Stimulated activated CD8-positive, alpha-beta memory T cell treated with anti-CD3 and anti-CD28 coated beads, Interleukin-7, amount 100 ng/mL, for 24 hours (primary cell): Measurements from ENCODE around the gene GLRX5.

ENCODE experiments used
- DNase-seq: peaks from one replicate; pipeline ENCODE4 v3.0.0-alpha.2; 2020; ENCODE audit warnings: low read depth

GLRX5 gene

DNA sequence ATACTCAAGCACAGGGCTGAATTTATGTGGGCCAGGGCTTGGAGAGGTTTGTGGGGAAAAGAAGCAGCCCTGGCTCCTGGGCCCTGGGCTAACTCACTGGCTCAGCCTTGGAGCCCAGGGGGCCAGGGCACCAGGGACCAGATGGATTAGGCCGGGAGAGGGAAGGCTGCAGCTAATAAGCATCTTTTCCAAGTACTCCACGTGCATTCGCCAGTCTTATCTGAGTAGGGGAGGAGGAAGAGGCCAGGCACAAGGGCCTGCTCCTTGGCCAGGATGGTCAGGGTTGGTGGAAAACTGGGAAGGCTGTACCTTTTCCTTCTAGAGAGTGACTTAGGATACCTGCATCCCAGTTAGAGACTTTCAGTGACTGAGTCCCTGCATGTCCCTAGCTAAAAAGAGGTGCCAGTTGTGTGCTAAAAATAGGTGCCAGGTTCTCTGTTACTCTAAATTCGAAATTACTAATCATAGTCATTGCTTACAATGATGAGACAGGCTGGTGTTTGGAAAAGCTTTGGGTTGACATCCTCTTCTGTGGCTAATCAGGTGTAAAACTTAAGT, 1.3 kb downstream of the GLRX5 start:
- DNase-seq = no peak

DNA sequence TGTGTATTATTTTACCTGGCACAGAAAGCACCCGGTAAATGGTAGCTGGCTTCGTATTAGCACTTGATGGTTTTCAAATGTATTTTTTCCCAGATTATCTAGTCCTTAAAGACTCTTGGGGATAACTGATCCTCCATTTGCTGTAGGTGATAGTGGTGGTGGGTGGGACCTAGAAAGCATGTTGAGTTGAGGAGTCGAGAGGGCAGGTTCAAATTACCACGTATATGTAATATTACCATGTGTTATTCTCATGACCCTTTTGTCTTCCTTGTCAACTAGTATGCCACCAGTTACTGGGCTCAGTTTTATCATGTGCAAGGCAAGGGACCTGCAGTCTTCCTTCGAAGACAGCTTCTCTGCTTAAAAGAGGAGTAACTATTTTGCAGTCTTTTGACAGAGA, 1.8 kb downstream of the GLRX5 start:
- no peak for DNase-seq

DNA sequence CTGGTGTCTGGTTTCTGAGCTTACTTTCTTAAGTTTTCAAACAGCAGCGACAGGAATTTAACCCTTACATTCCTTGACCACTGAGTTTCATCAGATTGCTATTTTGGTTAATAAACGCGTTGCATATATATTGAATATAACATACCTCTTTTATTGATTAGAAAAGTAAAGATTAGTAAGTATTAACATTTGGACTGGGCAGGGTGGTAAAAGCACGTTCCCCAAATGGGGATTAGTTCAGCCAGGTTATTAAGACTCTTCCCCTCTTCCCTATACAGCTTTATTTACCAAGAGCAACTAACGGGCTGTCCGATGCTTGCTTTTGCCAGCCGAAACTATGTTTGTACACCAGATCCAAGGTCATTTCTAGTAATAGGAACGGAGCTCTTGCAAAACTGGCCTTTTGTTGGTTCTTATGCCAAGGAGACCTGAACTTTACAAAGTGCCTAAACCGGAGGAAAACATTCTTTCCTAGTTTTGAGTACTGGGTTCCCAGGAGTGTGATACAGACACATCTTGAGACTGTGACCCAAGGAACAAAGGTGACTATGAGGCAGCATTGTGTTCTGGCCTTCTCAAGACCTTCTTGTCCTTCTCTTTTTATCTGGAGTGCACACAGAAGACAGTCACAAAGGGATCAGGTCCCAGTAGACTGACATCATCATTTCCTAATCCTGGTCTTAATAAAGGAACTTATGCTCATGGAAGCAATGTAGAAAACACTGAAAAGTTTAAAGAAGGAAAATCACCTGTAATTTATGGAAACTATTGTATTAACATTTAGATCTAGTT, 2.6 kb downstream of the GLRX5 start:
- DNase-seq = no peak

DNA sequence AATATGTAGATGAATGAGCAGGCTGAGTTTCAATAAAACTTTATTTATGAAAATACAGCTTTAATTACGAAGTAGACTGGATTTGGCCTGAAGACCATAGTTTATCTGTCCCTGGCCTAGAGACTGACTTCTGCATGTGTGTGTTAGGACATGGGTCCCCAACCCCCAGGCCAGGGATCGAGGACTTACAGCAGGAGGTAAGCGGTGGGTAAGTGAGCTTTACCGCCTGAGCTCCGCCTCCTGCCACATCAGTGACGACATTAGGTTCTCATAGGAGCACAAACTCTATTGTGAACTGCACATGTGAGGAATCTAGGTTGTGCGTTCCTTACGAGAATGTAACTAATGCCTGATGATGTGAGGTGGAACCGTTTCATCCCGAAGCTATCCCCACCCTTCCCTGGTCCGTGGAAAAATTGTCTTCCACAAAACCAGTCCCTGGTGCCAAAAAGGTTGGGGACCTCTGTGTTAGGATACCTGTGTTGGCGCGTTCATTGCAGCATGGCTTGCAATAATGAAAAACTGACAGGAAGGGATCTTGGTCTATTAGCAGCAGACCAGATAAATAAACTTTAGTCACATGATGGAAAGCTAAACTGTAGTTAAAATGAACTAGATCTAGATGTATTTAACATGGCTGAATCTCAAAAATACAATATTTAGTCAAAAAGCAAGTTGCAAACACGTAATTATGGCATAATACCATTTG, 4.1 kb downstream of the GLRX5 start:
- no peak for DNase-seq

DNA sequence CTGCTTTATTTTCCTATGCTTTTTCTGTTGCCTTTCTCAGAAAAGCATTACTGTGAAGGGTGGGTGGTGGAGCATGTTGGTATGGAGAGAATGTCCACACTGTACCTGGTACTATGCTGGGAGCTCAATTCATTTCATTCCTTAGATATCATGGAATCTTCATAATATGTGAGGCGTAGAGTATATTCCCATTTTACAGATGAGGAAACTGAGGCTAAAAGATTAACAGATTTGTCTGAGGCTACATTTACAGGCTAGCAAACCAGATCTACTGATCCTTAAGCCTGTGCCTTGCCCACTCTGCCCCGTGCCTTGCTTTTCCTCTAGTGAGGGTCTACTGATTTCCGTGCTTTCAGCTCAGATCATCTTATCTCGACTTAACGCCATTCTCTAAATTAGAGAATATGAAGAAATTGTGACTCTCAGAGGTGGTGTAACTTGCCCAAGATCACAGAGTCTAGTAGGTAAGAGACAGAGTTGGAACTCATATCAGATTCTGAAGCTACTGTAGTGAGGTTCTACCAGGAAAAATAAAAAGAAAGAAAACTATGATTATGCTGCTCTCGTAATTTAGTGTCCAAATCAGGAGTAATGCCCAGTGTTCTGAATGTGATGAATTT, 5.5 kb downstream of the GLRX5 start:
- no peak for DNase-seq

DNA sequence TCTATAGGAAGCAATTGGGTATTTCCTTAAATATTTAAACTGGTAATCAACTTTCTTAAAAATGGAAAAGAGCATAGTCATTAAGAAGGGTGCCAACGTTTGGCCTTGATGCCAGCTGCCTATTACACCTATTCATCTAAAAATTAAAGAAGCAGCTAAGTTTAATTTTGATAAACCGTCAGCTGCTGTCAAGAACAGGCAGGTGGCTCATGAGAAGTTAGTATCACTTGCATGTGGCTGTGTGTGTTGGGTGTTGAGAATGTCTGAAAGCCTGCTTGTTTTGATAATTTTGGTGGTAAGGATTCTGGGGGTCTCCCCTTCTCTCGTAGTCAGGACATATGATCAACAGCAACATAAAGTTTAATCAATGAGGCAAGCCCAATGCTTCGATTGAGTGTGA, 6.5 kb downstream of the GLRX5 start:
- no peak for DNase-seq

DNA sequence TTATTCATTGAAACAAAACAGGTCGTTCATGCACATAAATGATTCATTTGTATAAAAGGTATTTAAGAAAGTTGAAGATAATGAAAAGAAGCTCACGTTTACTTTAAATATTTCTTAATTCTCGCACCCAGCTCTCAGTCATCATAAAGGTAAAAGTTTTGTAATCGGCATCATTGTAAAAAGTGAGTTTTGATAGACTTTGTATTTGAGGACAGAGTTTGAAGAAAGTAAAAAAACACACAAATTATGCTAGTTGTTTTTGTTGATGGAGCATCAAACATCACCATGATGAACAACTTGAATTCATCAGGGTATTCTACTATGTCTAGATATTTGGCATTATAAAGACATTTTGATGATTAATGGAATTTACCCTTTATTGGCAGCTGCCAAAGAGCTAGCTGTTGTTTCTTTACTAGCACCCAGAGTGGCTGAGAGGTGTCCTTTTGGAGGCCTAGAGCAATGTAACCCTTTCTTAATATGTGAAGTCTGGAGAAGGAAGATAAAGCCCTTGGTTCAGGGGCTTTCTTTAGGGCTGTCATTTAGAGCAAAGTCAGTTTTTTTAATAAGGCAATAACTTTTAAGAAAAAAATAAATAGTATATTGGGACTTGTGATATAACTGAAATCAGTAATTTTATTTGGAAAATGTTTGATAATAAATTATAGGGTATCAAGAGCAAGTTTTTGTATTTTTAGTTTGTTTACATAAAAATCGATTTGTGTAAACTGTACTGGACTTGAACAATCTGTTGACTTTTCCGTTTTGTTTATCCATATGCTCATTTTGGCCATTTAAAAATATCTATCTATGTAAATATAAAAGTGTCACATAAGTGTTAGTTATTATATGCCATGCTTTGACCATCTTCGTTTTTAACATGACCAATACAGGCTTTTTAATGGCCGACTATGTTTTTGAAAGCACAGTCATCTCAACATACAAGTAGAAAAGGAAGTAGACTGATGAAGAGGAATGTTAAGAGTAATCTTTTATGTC, 7.4 kb downstream of the GLRX5 start:
- DNase-seq = no peak

DNA sequence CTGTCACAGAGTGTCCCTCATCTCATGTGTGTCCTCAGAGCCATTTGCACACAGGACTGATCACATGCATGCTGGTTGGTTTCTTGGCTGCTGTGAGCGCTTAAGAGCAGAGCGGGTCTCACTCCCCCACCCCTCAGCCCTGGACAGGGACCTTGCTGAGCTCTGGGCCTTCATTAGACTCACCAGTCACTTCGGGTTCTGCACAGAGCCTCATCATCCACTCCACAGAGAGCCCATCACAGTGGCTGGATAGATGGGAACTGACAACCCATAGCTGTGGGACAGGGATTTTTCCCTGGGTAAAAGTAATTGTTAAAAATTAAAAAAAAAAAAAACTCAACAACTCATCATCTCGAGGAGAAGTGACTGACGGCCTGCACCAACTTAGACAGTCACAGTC, 8.2 kb downstream of the GLRX5 start:
- no peak for DNase-seq

DNA sequence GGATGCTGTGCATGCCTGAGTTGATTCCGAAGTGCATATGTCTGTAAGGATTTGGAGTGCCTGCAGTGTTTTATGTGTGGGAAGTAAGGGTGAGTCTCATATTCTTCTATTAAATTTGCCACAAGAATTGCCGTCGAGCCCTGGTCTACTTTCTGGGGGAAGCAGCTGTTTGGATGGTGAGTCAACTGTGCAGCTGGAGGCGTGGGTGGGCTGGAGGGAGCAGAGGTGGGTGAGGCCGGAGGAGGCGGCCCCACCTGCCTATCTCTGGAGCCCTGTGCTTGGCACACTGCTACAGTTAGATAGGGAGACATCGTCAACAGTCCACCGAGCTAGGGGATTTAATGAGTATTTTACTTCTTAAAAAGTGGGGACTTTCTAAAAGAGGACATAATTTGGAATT, 9.7 kb downstream of the GLRX5 start:
- DNase-seq = no peak

DNA sequence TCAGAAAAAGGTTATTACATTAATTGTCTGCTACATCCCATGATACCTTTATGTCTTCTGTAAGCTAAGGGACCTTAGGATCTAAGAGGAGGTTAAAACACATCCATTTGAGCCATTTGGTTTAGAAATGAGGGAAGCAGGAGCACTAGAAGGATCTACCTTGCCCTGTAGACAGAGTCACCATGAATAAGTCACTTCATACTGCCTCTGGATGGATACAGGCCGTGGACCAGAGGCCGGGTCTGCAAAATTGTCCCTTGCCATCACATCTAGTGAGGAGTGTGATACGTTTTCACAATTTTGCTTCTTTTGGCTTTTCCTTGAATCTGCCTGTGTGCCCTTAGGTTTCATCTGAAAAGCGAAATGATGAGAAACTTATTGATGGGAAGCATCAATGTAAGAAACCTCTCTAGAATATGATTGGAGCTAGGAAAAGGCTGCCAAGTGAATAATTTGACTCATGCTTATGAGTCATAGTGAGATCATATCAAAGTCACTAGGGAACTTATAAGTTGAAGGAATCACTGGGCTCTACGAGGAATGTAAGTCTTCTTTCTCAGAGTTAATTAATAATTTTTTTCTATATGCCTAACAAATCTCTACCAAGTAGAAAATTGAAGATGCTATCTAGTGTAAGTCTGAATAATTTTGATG, 10.8 kb downstream of the GLRX5 start:
- DNase-seq = no peak

DNA sequence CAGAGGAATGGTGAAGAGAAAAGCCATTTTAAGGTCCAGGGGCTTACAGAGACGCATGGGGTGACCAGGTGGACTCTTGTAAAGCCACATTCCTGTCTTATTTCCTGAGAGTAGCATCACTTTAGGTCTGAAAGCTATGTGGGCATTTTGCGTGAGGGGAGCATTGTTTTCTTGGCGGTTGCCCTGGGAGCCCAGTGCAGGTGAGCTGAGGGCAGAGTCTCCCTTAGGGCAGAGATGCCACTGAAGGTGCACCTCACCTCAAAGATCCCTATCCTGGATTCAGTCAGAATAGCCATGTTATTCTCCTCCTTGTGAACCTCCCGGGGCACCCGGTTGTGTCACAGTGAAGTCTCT, 12.4 kb downstream of the GLRX5 start:
- DNase-seq = no peak

DNA sequence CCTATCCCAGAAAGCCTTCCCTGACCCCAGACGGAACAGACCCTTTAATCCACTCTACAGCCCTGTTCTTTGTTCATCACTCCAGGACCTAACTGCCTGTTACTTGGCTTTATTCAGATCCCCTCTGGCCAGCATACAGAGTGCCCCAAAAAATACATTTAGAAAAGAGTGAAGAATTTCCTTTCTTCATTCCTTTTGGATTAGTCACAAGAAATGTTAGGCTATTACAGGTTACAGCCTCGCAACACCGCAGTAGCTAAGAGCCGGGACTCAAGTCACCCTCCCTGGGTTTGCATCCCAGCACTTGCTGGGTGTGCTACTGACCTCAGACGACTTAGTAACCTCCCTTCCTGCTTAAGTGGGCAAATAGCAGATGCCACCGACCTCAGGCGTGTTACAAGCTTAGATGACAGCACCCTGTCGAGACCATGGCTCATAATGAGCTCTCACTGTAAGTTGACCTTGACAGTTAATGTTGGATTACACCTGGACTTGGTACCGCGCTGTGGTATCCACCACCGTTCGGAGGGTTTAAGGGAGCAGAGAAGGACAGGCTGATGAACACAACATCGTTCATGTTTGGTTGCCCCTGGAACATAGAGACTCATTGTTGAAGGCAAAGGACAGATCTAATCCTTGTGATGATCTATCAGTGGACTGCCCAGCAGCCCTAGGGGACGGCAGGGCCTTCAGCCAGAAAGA, 12.9 kb downstream of the GLRX5 start:
- no peak for DNase-seq

DNA sequence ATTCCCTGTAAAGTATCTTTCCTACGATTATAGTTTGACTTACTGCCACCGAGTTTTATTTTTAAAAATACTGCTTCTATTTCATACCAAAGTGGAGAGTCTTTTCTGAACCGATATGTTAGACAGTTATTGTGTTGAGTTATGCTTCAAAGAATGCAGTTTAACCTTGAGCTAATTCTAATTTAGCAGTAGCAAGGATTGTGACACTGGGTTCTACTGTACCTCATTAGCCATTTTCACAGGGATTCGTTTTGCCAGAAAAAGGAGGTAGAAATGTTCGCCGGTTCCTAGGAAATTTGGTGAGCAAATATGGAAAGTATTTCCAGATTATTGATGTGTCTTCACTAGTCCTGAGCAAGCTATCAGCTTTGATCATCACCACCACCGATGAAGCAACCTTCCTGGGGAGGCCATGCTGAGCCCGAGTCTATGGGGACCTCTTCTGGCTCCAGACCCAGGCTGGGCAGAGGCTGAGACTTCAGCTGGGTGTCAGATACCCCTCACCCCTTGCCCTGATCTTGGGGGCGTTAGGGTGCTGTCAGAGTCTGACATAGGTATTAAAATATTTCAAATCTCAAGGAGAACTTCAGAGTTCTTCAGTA, 13.6 kb downstream of the GLRX5 start:
- DNase-seq = no peak

DNA sequence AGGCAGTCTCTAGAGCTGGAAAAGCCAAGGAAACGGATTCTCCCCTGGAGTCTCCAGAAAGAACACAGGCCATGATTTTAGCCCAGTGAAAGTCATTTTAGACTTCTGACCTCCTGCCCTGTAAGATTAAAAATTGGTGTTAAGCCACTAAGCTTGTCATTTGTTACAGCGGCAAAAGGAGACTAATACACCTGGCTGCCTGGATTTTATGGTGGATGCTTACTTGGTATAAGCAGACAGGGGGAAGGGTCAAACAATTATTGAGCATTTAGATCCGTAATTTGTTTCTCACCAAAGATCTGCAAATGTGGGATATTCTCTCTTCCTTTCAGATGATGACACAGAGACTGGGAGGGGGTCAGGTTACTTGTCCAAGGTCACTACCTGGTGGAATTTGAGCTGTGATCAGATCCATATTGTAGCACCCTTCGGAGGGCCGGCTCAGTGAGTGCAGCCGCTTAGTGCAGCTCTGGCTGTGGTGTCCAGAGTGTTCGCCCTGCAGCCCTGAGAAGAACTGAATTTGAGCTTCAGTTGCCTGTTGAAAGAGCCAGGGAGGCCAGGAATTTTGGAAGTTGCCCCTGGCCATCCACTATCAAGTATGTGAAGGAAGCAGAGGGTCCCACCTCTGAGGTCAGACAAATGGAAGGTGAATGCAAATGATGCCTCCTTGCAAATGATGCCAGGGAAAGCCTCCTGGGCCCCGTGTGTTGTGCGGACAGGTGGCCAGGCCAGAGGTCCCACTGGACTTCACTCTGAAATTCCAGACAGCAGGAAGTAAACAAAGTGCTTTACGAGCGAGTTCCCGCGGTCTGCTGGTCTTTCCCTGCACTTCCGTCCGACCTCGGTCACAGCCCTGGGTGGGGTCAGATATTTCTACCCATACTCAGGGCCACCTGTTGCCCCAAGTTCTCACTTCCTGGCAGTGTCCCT, 15.1 kb downstream of the GLRX5 start:
- no peak for DNase-seq

DNA sequence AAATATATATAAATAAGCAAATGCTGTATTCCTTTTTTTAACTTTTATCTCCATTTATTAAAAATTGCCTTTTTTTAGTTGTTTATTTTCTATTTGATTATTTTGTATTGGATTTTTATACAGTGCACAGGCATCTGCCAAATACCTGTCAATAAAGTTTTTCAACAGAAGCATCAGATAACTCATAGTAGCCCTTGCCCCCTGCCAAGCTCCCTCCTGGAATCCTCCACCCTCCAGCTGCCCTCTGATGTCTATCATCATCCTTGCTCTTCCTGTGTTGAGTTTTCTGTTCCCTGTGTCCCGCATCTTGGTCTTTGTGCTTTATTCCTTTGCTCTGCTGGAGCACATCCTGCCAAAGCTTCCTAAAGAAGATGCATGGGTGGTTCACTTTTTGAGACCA, 16.6 kb downstream of the GLRX5 start:
- DNase-seq = no peak

DNA sequence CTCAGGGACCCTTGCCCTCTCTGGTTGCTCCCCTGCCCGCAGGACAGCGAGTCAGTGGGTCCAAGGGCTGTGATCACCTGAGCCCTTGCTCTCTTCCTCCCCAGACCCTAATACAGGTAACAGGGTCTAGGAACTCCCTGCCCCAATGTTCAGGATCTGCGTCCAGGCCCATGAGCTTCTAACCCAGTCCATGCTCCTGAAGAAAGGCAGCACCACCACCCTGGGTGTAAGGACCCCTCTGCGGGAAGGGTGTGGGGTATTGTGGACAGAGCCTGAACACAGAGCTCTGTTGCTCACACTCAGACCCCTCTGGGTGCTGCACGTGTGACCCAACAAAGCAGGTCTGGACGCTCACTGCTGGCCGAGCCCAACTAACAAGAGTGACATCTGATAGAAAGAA, 18.3 kb downstream of the GLRX5 start:
- DNase-seq = no peak

DNA sequence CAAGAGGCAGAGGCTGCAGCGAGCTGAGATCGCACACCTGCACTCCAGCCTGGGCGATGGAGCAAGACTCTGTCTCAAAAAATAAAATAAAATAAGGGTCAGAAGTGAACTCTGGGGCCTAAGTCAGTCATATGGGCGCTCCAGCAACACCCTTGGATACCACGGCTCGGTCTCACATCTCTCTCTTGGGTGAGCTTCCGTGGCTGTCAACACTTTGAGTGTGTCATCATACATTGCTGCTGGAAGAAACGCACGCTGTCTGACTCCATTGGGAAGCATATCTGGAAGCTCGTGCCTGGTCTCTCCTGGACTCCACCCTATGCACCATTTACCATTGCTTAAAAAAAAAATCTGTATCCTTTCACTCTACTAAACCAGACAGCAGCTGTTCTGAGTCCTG, 20.2 kb downstream of the GLRX5 start:
- no peak for DNase-seq

DNA sequence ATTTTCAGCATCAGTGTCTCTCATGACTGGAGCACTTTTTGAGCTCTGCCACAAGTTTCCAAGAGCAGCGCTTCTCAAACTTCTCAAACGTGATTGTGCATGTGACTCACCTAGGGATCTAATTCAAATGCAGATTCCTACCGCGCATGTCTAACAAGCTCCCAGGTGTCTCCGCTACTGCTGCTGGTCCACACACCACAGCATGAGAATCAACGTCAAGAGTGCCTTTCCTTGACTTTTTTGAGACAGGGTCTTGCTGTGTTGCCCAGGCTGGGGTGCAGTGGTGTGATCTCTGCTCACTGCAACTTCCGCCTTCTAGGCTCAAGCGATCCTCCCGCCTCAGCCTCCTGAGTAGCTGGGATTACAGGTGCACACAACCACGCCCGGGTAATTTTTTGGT, 22.4 kb downstream of the GLRX5 start:
- DNase-seq = no peak

DNA sequence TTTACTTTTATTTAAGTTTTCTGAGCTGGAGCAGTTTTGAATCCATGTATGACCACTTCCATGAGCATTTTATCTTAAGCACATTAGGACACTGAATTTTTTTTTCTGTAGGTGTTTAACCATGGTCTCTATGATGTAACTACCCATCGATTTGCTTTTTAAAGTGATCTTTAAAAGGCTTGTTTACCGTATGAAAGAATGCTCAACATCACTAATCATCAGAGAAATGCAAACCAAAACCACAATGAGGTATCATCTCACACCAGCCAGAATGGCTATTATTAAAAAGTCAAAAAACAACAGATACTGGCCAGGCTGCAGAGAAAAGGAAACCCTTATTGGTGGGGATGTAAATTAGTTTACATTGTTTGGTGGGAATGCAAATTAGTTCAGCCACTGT, 23.0 kb downstream of the GLRX5 start:
- DNase-seq = no peak
